PC-3 (cell line): ENCODE measurements around the gene SLC10A2. TPM values are rescaled to one million over a fixed set of nuclear protein-coding genes. Genes with fewer than 3 reads are reported as not detected.

Experiments
- ATAC-seq: fragments of 200-7000 bp; cut with Tn5 transposase; 2 replicates; pipeline ENCODE4 v1.9.1; 2020; ENCODE audit warnings: mild to moderate bottlenecking, moderate library complexity
- BruUV-seq: library from RNA; stranded (reverse); fragments of 400-500 nt; replicated peaks from 2 replicates; lab custom pipeline; 2021; lab: Mats Ljungman, UMichigan
- CTCF ChIA-PET: fragments of 300-600 bp; sonication (Branson Sonifier 250); formaldehyde crosslinking; loops from one replicate; lab custom pipeline; 2022; ENCODE audit warnings: antibody characterized with exemption; lab: Charles Lee
- POLR2A ChIA-PET: fragments of 300-600 bp; sonication (Branson Sonifier 250); formaldehyde crosslinking; loops from one replicate; lab custom pipeline; 2022; ENCODE audit warnings: antibody characterized with exemption; ENCODE audit not compliant: unreplicated experiment; lab: Charles Lee
- DNase-seq: peaks from one replicate; pipeline ENCODE4 v3.0.0-alpha.2; 2015
- H2AFZ ChIP-seq: fragments of 300-600 bp; sonication (generic); 2 replicates; pipeline ENCODE4 v1.6.0; 2016; ENCODE audit warnings: antibody characterized with exemption, low read length
- H3F3A ChIP-seq: fragments of 300-600 bp; sonication (generic); one replicate; pipeline ENCODE4 v1.6.0; 2017; ENCODE audit warnings: antibody characterized with exemption, low read length, control low read depth, mild to moderate bottlenecking; ENCODE audit not compliant: unreplicated experiment
- H3K27ac ChIP-seq: fragments of 300-600 bp; sonication (generic); 2 replicates; pipeline ENCODE4 v1.5.1; 2016; ENCODE audit warnings: mild to moderate bottlenecking, low read length
- H3K27me3 ChIP-seq: fragments of 300-600 bp; sonication (generic); 2 replicates; pipeline ENCODE4 v1.6.1; 2016; ENCODE audit warnings: low read length, mixed read lengths
- H3K36me3 ChIP-seq: fragments of 300-600 bp; sonication (generic); 2 replicates; pipeline ENCODE4 v1.6.1; 2016; ENCODE audit warnings: low read depth, mixed run types, low read length, mixed read lengths
- H3K4me1 ChIP-seq: fragments of 300-600 bp; sonication (generic); 2 replicates; pipeline ENCODE4 v1.5.1; 2016; ENCODE audit warnings: low read length; ENCODE audit not compliant: insufficient read depth
- H3K4me2 ChIP-seq: fragments of 300-600 bp; sonication (generic); 2 replicates; pipeline ENCODE4 v1.6.0; 2016; ENCODE audit warnings: low read length
- H3K4me3 ChIP-seq: fragments of 300-600 bp; sonication (generic); 2 replicates; pipeline ENCODE4 v1.5.1; 2016; ENCODE audit warnings: mild to moderate bottlenecking, low read length, mixed read lengths
- H3K79me2 ChIP-seq: fragments of 300-600 bp; sonication (generic); 2 replicates; pipeline ENCODE4 v1.6.1; 2017; ENCODE audit warnings: low read length, mixed read lengths
- H3K9ac ChIP-seq: fragments of 300-600 bp; sonication (generic); 2 replicates; pipeline ENCODE4 v1.6.0; 2016; ENCODE audit warnings: mild to moderate bottlenecking, low read length
- H3K9me2 ChIP-seq: fragments of 300-600 bp; sonication (generic); replicated peaks from 2 replicates; pipeline ENCODE4 v1.6.1; 2016; ENCODE audit warnings: mixed run types, low read length, mixed read lengths
- H3K9me3 ChIP-seq: fragments of 300-600 bp; sonication (generic); 2 replicates; pipeline ENCODE4 v1.6.1; 2016; ENCODE audit warnings: low read length, mixed read lengths
- H4K20me1 ChIP-seq: fragments of 300-600 bp; sonication (generic); 2 replicates; pipeline ENCODE4 v1.6.1; 2016; ENCODE audit warnings: low read length, mixed read lengths
- EZH2 ChIP-seq: fragments of 300-600 bp; sonication (generic); IDR thresholded peaks from one replicate; pipeline ENCODE4 v1.6.1; 2017; ENCODE audit warnings: antibody characterized with exemption, mild to moderate bottlenecking, low read length; ENCODE audit not compliant: unreplicated experiment
- EZH2phosphoT487 ChIP-seq: fragments of 300-600 bp; sonication (generic); IDR thresholded peaks from 2 replicates; pipeline ENCODE4 v1.6.1; 2018; ENCODE audit warnings: mild to moderate bottlenecking, antibody characterized with exemption, low read length, borderline replicate concordance
- intact Hi-C: fragments of 100-400 bp; cut with micrococcal nuclease; formaldehyde crosslinking; loops from 2 replicates; pipeline ENCODE4 v1.9.0; 2023
- total RNA-seq: library from RNA; depleted of rRNA; stranded (reverse); fragments of >200 nt; gene quantifications from 2 replicates; pipeline ENCODE4 v1.2.3, GENCODE V29; 2014
- TF ChIP-seq, protein P1 (sequence below): fragments of 300-600 bp; sonication (generic); conservative IDR thresholded peaks from 2 replicates; pipeline ENCODE4 v1.5.1; 2017; ENCODE audit warnings: antibody characterized with exemption, low read depth, mild to moderate bottlenecking, low read length

The SLC10A2 gene
- total RNA-seq, 1 experiment from 2014 or later = not detected

- intact Hi-C loops = no loop called here
- CTCF ChIA-PET = no interaction called here
Observed at GRCh38 chr13:103018556-103018955, 47.7 kb downstream of the SLC10A2 start.

DNA sequence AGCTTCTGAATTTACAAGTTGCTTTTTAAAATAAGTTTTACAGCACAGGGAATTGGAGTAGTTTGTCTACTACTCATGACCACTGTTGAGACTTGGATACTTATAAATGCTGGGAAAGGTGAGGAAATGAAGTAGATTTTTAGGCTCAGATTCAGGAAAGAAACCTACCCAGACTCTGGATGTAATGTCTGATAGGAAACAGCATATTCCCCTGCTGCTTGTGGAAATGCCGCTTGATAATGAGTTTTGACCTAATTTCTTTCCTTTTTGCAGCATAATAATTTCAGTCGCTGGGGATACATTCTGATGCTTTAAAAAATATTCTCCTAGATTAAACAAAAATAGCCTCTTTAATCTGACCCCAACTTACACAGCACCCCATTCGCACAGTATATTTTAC is 53.6 kb downstream of the SLC10A2 start:
- Histone ChIP-seq H2AFZ (no peak overlapping the region), H3K4me3 (no peak overlapping the region), H3K4me1 (no peaks in the 10 kb centered on the region), H3K9me3 (no peaks in the 10 kb centered on the region), H3K9ac (no peak overlapping the region), H3K27me3 (peaks cover 24% of the 10 kb centered on the region), H3F3A (no peaks in the 10 kb centered on the region), H3K79me2 (no peaks in the 10 kb centered on the region), H4K20me1 (no peaks in the 10 kb centered on the region), H3K9me2 (no peaks in the 10 kb centered on the region), H3K36me3 (no peaks in the 10 kb centered on the region), H3K27ac (no peak overlapping the region), H3K4me2 (no peak overlapping the region)
- intact Hi-C loops = no loop called here
- POLR2A ChIA-PET = no interaction called here
- CTCF ChIA-PET = no interaction called here
- TF ChIP-seq EZH2 (no peak), EZH2phosphoT487 (no peak)
- TF ChIP-seq, protein P1, sequence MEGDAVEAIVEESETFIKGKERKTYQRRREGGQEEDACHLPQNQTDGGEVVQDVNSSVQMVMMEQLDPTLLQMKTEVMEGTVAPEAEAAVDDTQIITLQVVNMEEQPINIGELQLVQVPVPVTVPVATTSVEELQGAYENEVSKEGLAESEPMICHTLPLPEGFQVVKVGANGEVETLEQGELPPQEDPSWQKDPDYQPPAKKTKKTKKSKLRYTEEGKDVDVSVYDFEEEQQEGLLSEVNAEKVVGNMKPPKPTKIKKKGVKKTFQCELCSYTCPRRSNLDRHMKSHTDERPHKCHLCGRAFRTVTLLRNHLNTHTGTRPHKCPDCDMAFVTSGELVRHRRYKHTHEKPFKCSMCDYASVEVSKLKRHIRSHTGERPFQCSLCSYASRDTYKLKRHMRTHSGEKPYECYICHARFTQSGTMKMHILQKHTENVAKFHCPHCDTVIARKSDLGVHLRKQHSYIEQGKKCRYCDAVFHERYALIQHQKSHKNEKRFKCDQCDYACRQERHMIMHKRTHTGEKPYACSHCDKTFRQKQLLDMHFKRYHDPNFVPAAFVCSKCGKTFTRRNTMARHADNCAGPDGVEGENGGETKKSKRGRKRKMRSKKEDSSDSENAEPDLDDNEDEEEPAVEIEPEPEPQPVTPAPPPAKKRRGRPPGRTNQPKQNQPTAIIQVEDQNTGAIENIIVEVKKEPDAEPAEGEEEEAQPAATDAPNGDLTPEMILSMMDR = no peak
- no TSS peak for BruUV-seq
- ATAC-seq (no peak), DNase-seq (no peak)

More at GRCh38 chr13:103018556-103018955, 47.7 kb downstream of the SLC10A2 start:
- Histone ChIP-seq H3K9ac (no peak overlapping the region), H3F3A (no peaks in the 10 kb centered on the region), H4K20me1 (no peaks in the 10 kb centered on the region), H3K27ac (no peak overlapping the region), H3K4me1 (no peaks in the 10 kb centered on the region), H3K9me3 (no peaks in the 10 kb centered on the region), H3K79me2 (no peaks in the 10 kb centered on the region), H3K9me2 (no peaks in the 10 kb centered on the region), H3K4me3 (no peak overlapping the region), H3K4me2 (no peak overlapping the region), H3K27me3 (peaks cover 26% of the 10 kb centered on the region), H3K36me3 (no peaks in the 10 kb centered on the region), H2AFZ (no peak overlapping the region)
- no TSS peak for BruUV-seq
- POLR2A ChIA-PET = no interaction called here
- no peak for DNase-seq
- no peak for ATAC-seq
- TF ChIP-seq EZH2phosphoT487 (no peak), EZH2 (no peak)
- TF ChIP-seq, protein P1 = no peak

GRCh38 chr13:103009051-103009840 is 57.0 kb downstream of the SLC10A2 start:
- no peak overlapping the region for H2AFZ ChIP-seq
- TF ChIP-seq EZH2phosphoT487 (no peak), EZH2 (no peak)
- TF ChIP-seq, protein P1 = no peak
- BruUV-seq = no TSS peak
- H4K20me1 ChIP-seq = no peaks in the 10 kb centered on the region
- H3K4me3 ChIP-seq = no peak overlapping the region
- H3F3A ChIP-seq = no peaks in the 10 kb centered on the region
- H3K27ac ChIP-seq = no peak overlapping the region
- ChIA-PET CTCF (no interaction called here), POLR2A (interaction anchor here (0.6 kb wide), 1 partner anchor 131 kb away, joined by 4 read pairs; no protein-coding TSS in a partner anchor)
- intact Hi-C loops = no loop called here
- peaks cover 9% of the 10 kb centered on the region for H3K27me3 ChIP-seq
- H3K9ac ChIP-seq = no peak overlapping the region
- no peaks in the 10 kb centered on the region for H3K9me2 ChIP-seq
- H3K9me3 ChIP-seq = no peaks in the 10 kb centered on the region
- no peak overlapping the region for H3K4me2 ChIP-seq
- H3K36me3 ChIP-seq = no peaks in the 10 kb centered on the region
- H3K79me2 ChIP-seq = no peaks in the 10 kb centered on the region
- ATAC-seq (no peak), DNase-seq (no peak)
- H3K4me1 ChIP-seq = no peaks in the 10 kb centered on the region
